ENCODE results near the gene SLC30A10.
"Not testable (repeated sequence)": the region's sequence is repeated elsewhere in the genome, so short reads cannot be mapped to it uniquely, and the experiment has no call there.

SLC30A10 gene

GRCh38 chr1:219888667-219889066, 39.7 kb downstream of the SLC30A10 start:
- H3K27me3 ChIP-seq (replicated peaks; ENCODE audit: control insufficient read depth, insufficient read depth, low read length); H3K36me3 ChIP-seq (ENCODE audit: control insufficient read depth, insufficient read depth, low read length, severe bottlenecking); H3K9me3 ChIP-seq (ENCODE audit: control insufficient read depth, low read length); H3K9ac ChIP-seq (ENCODE audit: low read length); H3K4me1 ChIP-seq (ENCODE audit: control insufficient read depth, insufficient read depth, low read length); DNase-seq (ENCODE audit: low read depth); H3K4me3 ChIP-seq (ENCODE audit: low read length): not testable (repeated sequence)

GRCh38 chr1:219885680-219886079, 42.7 kb downstream of the SLC30A10 start:
- Histone ChIP-seq H3K27me3 (replicated peaks; ENCODE audit: control insufficient read depth, insufficient read depth, low read length) (no peaks in the 10 kb centered on the region), H3K4me1 (ENCODE audit: control insufficient read depth, insufficient read depth, low read length) (no peaks in the 10 kb centered on the region), H3K36me3 (ENCODE audit: control insufficient read depth, insufficient read depth, low read length, severe bottlenecking) (no peaks in the 10 kb centered on the region), H3K9ac (ENCODE audit: low read length) (no peak overlapping the region), H3K4me3 (ENCODE audit: low read length) (no peak overlapping the region), H3K9me3 (ENCODE audit: control insufficient read depth, low read length) (peaks cover 2% of the 10 kb centered on the region)
- no peak for DNase-seq (ENCODE audit: low read depth)

GRCh38 chr1:219883400-219884332, 44.7 kb downstream of the SLC30A10 start:
- H3K4me1 ChIP-seq (ENCODE audit: control insufficient read depth, insufficient read depth, low read length), result no peaks in the 10 kb centered on the region
- no peaks in the 10 kb centered on the region for H3K36me3 ChIP-seq (ENCODE audit: control insufficient read depth, insufficient read depth, low read length, severe bottlenecking)
- H3K9me3 ChIP-seq (ENCODE audit: control insufficient read depth, low read length), result peaks cover 2% of the 10 kb centered on the region
- H3K9ac ChIP-seq (ENCODE audit: low read length), result no peak overlapping the region
- no peak for DNase-seq (ENCODE audit: low read depth)
- H3K4me3 ChIP-seq (ENCODE audit: low read length), result no peak overlapping the region
- no peaks in the 10 kb centered on the region for H3K27me3 ChIP-seq (replicated peaks; ENCODE audit: control insufficient read depth, insufficient read depth, low read length)

- no peak overlapping the region for H3K4me3 ChIP-seq (ENCODE audit: low read length)
These were observed 45.6 kb downstream of the SLC30A10 start for GRCh38 chr1:219882755-219883154.

GRCh38 chr1:219882096-219882495, 46.3 kb downstream of the SLC30A10 start:
- Histone ChIP-seq H3K4me3 (ENCODE audit: low read length) (no peak overlapping the region), H3K4me1 (ENCODE audit: control insufficient read depth, insufficient read depth, low read length) (no peaks in the 10 kb centered on the region), H3K9ac (ENCODE audit: low read length) (no peak overlapping the region), H3K9me3 (ENCODE audit: control insufficient read depth, low read length) (peaks cover 2% of the 10 kb centered on the region), H3K36me3 (ENCODE audit: control insufficient read depth, insufficient read depth, low read length, severe bottlenecking) (no peaks in the 10 kb centered on the region), H3K27me3 (replicated peaks; ENCODE audit: control insufficient read depth, insufficient read depth, low read length) (peaks cover 4% of the 10 kb centered on the region)
- no peak for DNase-seq (ENCODE audit: low read depth)

More at GRCh38 chr1:219882755-219883154, 45.6 kb downstream of the SLC30A10 start:
- no peak overlapping the region for H3K9ac ChIP-seq (ENCODE audit: low read length)
- H3K27me3 ChIP-seq (replicated peaks; ENCODE audit: control insufficient read depth, insufficient read depth, low read length), result peaks cover 2% of the 10 kb centered on the region
- H3K4me1 ChIP-seq (ENCODE audit: control insufficient read depth, insufficient read depth, low read length), result no peaks in the 10 kb centered on the region
- peaks cover 2% of the 10 kb centered on the region for H3K9me3 ChIP-seq (ENCODE audit: control insufficient read depth, low read length)
- no peaks in the 10 kb centered on the region for H3K36me3 ChIP-seq (ENCODE audit: control insufficient read depth, insufficient read depth, low read length, severe bottlenecking)
- no peak for DNase-seq (ENCODE audit: low read depth)

GRCh38 chr1:219880765-219881457, 47.4 kb downstream of the SLC30A10 start:
- Histone ChIP-seq H3K9me3 (ENCODE audit: control insufficient read depth, low read length) (no peaks in the 10 kb centered on the region), H3K4me3 (ENCODE audit: low read length) (no peak overlapping the region), H3K9ac (ENCODE audit: low read length) (no peak overlapping the region), H3K27me3 (replicated peaks; ENCODE audit: control insufficient read depth, insufficient read depth, low read length) (peaks cover 4% of the 10 kb centered on the region), H3K4me1 (ENCODE audit: control insufficient read depth, insufficient read depth, low read length) (no peaks in the 10 kb centered on the region), H3K36me3 (ENCODE audit: control insufficient read depth, insufficient read depth, low read length, severe bottlenecking) (no peaks in the 10 kb centered on the region)
- no peak for DNase-seq (ENCODE audit: low read depth)

- no peaks in the 10 kb centered on the region for H3K9me3 ChIP-seq (ENCODE audit: control insufficient read depth, low read length)
- DNase-seq (ENCODE audit: low read depth), result peak; percentile 7
- no peaks in the 10 kb centered on the region for H3K36me3 ChIP-seq (ENCODE audit: control insufficient read depth, insufficient read depth, low read length, severe bottlenecking)
- H3K27me3 ChIP-seq (replicated peaks; ENCODE audit: control insufficient read depth, insufficient read depth, low read length), result peaks cover 8% of the 10 kb centered on the region
- no peak overlapping the region for H3K9ac ChIP-seq (ENCODE audit: low read length)
- no peaks in the 10 kb centered on the region for H3K4me1 ChIP-seq (ENCODE audit: control insufficient read depth, insufficient read depth, low read length)
- H3K4me3 ChIP-seq (ENCODE audit: low read length), result no peak overlapping the region
These were observed 51.6 kb downstream of the SLC30A10 start for GRCh38 chr1:219876798-219877209.

- Histone ChIP-seq H3K27me3 (replicated peaks; ENCODE audit: control insufficient read depth, insufficient read depth, low read length) (peaks cover 8% of the 10 kb centered on the region), H3K9me3 (ENCODE audit: control insufficient read depth, low read length) (no peaks in the 10 kb centered on the region), H3K4me3 (ENCODE audit: low read length) (no peak overlapping the region), H3K9ac (ENCODE audit: low read length) (no peak overlapping the region), H3K36me3 (ENCODE audit: control insufficient read depth, insufficient read depth, low read length, severe bottlenecking) (no peaks in the 10 kb centered on the region), H3K4me1 (ENCODE audit: control insufficient read depth, insufficient read depth, low read length) (no peaks in the 10 kb centered on the region)
- no peak for DNase-seq (ENCODE audit: low read depth)
These were observed 52.5 kb downstream of the SLC30A10 start for GRCh38 chr1:219875860-219876259.

GRCh38 chr1:219872538-219872937, 55.8 kb downstream of the SLC30A10 start:
- not testable (repeated sequence) for H3K27me3 ChIP-seq (replicated peaks; ENCODE audit: control insufficient read depth, insufficient read depth, low read length); H3K36me3 ChIP-seq (ENCODE audit: control insufficient read depth, insufficient read depth, low read length, severe bottlenecking); H3K9me3 ChIP-seq (ENCODE audit: control insufficient read depth, low read length)

DNA sequence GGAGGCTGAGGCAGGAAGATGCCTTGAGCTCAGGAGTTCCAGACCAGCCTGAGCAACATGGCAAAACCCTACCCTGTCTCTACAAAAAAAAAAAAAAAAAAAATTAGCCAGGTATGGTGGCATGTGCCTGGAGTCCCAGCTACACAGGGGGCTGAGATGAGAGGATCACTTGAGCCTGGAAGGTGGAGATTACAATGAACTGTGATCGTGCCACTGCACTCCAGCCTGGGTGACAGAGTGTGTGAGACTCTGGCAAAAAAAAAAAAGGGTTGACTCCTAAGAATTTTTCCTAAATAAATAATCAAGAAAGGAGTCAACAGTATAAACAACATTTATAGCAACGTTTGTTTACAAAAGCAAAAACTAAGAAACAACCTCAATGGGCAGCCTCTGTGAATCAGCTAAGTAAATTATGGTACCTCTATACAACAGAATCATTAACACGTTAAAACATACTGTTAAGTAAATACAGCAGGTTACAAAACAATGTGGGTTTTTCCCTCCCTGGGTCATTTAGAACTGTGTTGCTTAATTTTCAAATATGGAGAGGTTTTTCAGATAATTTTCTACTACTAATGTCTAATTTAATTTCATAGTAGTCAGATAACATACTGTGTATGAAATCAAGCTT, 56.8 kb downstream of the SLC30A10 start:
- Histone ChIP-seq H3K36me3 (ENCODE audit: control insufficient read depth, insufficient read depth, low read length, severe bottlenecking) (no peaks in the 10 kb centered on the region), H3K4me1 (ENCODE audit: control insufficient read depth, insufficient read depth, low read length) (no peaks in the 10 kb centered on the region), H3K27me3 (replicated peaks; ENCODE audit: control insufficient read depth, insufficient read depth, low read length) (peaks cover 4% of the 10 kb centered on the region), H3K9me3 (ENCODE audit: control insufficient read depth, low read length) (no peaks in the 10 kb centered on the region), H3K4me3 (ENCODE audit: low read length) (no peak overlapping the region), H3K9ac (ENCODE audit: low read length) (no peak overlapping the region)
- no peak for DNase-seq (ENCODE audit: low read depth)

More at GRCh38 chr1:219872538-219872937, 55.8 kb downstream of the SLC30A10 start:
- not testable (repeated sequence) for DNase-seq (ENCODE audit: low read depth); H3K9ac ChIP-seq (ENCODE audit: low read length); H3K4me3 ChIP-seq (ENCODE audit: low read length); H3K4me1 ChIP-seq (ENCODE audit: control insufficient read depth, insufficient read depth, low read length)

GRCh38 chr1:219868615-219869014, 59.7 kb downstream of the SLC30A10 start:
- not testable (repeated sequence) for H3K27me3 ChIP-seq (replicated peaks; ENCODE audit: control insufficient read depth, insufficient read depth, low read length); H3K4me3 ChIP-seq (ENCODE audit: low read length); H3K36me3 ChIP-seq (ENCODE audit: control insufficient read depth, insufficient read depth, low read length, severe bottlenecking); DNase-seq (ENCODE audit: low read depth); H3K9me3 ChIP-seq (ENCODE audit: control insufficient read depth, low read length); H3K4me1 ChIP-seq (ENCODE audit: control insufficient read depth, insufficient read depth, low read length); H3K9ac ChIP-seq (ENCODE audit: low read length)

All from adipocyte (in vitro differentiated cells).